HepG2 (cell line): ENCODE data around the gene THEM5. TPM values are rescaled to one million over a fixed set of nuclear protein-coding genes. Genes with fewer than 3 reads are reported as not detected.

Experiments
- HIVEP1 ChIP-seq: sonication (generic); formaldehyde crosslinking; IDR thresholded peaks from 2 replicates; pipeline ENCODE4 v1.4.0; 2020; ENCODE audit warnings: mild to moderate bottlenecking, missing genetic modification reagents
- JUNB ChIP-seq: sonication (generic); formaldehyde crosslinking; IDR thresholded peaks from 2 replicates; pipeline ENCODE4 v1.8.0; 2022; ENCODE audit warnings: missing genetic modification reagents, mild to moderate bottlenecking, borderline replicate concordance
- NFIC ChIP-seq: IDR thresholded peaks from 2 replicates; pipeline ENCODE4 v1.6.1; 2012; ENCODE audit warnings: mild to moderate bottlenecking, low read length, inconsistent platforms
- PLRG1 ChIP-seq: fragments of 450-650 bp; conservative IDR thresholded peaks from 2 replicates; pipeline ENCODE4 v1.6.1; 2016
- SP5 ChIP-seq: IDR thresholded peaks from 2 replicates; pipeline ENCODE4 v1.6.1; 2016; ENCODE audit warnings: low read depth, borderline replicate concordance
- ZBTB38 ChIP-seq: sonication (generic); formaldehyde crosslinking; IDR thresholded peaks from 2 replicates; pipeline ENCODE4 v1.5.1; 2020; ENCODE audit warnings: mild to moderate bottlenecking, missing genetic modification reagents
- ZFP36L1 ChIP-seq: sonication (generic); formaldehyde crosslinking; IDR thresholded peaks from 2 replicates; pipeline ENCODE4 v1.8.0; 2022; ENCODE audit warnings: mild to moderate bottlenecking, missing genetic modification reagents, moderate library complexity
- ZNF331 ChIP-seq: sonication (generic); formaldehyde crosslinking; IDR thresholded peaks from 2 replicates; pipeline ENCODE4 v1.4.0; 2020; ENCODE audit warnings: missing genetic modification reagents
- ZNF343 ChIP-seq: sonication (generic); formaldehyde crosslinking; IDR thresholded peaks from 2 replicates; pipeline ENCODE4 v1.4.0; 2020; ENCODE audit warnings: mild to moderate bottlenecking, missing genetic modification reagents
- ZNF354B ChIP-seq: sonication (generic); formaldehyde crosslinking; IDR thresholded peaks from 2 replicates; pipeline ENCODE4 v1.8.0; 2022; ENCODE audit warnings: mild to moderate bottlenecking, missing genetic modification reagents
- ZNF451 ChIP-seq: sonication (generic); formaldehyde crosslinking; IDR thresholded peaks from 2 replicates; pipeline ENCODE4 v1.5.0; 2020; ENCODE audit warnings: mild to moderate bottlenecking, missing genetic modification reagents
- polyA plus RNA-seq, 8 experiments: library from polyadenylated mRNA; depleted of rRNA in 3 of 8; stranded (reverse) in 7 of 8; unstranded in 1 of 8; fragments of >200 nt; fragmentation: Illumina TruSeq in 4 of 8; extraction: Trizol in 4 of 8; gene quantifications; 2 replicates each; pipeline versions ENCODE4 v1.2.1 to v1.2.3, GENCODE V29; 2011 to 2016; ENCODE audit warnings: low read depth in 4 of 8, missing spikeins in 1 of 8, mixed read lengths in 1 of 8; ENCODE audit not compliant: insufficient read depth in 1 of 8
- total RNA-seq, 5 experiments: library from RNA; depleted of rRNA; stranded (reverse); fragments of >200 nt; fragmentation: Illumina TruSeq; extraction: Trizol; gene quantifications; 2 replicates each; pipeline ENCODE4 v1.2.3, GENCODE V29; 2016; ENCODE audit warnings: low read depth in 1 of 5
- TF ChIP-seq, protein P1 (sequence below): sonication (generic); formaldehyde crosslinking; IDR thresholded peaks from 2 replicates; pipeline ENCODE4 v1.4.0; 2020; ENCODE audit warnings: missing genetic modification reagents, mild to moderate bottlenecking, borderline replicate concordance
- TF ChIP-seq, protein P2 (sequence below): sonication (generic); formaldehyde crosslinking; IDR thresholded peaks from 2 replicates; pipeline ENCODE4 v1.5.0; 2020; ENCODE audit warnings: mild to moderate bottlenecking, missing genetic modification reagents
- TF ChIP-seq, protein P3 (sequence below): sonication (generic); formaldehyde crosslinking; conservative IDR thresholded peaks from 2 replicates; pipeline ENCODE4 v1.4.0; 2020; ENCODE audit warnings: missing genetic modification reagents
- TF ChIP-seq, protein P4 (sequence below): sonication (generic); formaldehyde crosslinking; IDR thresholded peaks from 2 replicates; pipeline ENCODE4 v1.4.0; 2020; ENCODE audit warnings: missing genetic modification reagents, low read depth, mild to moderate bottlenecking, borderline replicate concordance
- TF ChIP-seq, protein P5 (sequence below): sonication (generic); formaldehyde crosslinking; IDR thresholded peaks from 2 replicates; pipeline ENCODE4 v1.4.0; 2020; ENCODE audit warnings: missing genetic modification reagents
- TF ChIP-seq, protein P6 (sequence below): sonication (generic); formaldehyde crosslinking; IDR thresholded peaks from 2 replicates; pipeline ENCODE4 v1.5.0; 2020; ENCODE audit warnings: missing genetic modification reagents
- TF ChIP-seq, protein P7 (sequence below): sonication (generic); formaldehyde crosslinking; IDR thresholded peaks from 2 replicates; pipeline ENCODE4 v1.8.0; 2022; ENCODE audit warnings: missing genetic modification reagents, mild to moderate bottlenecking, inconsistent platforms, borderline replicate concordance

Gene THEM5
- total and polyA plus RNA-seq, 2 of the 13 experiments (the other 11 are each of a cell fraction or from before 2014, with no cell fraction given) = not detected

DNA sequence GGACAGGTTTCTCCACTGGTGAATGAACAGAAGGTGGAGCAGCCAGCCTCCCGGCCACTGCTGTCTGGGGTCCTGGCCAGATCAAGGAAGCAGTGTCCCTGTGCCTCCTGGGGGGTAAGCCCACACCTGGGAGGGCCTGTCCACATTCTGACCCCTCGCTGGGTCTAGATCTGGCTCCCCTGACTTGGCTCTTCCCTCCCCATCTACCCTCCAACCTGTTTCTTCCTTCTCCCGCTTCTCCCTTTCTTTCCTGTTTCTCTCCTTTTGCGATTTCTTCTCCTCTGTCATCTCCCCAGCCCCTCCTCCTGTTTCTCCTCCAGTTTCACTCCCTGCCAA, 22.3 kb downstream of the THEM5 start (continued):
- TF ChIP-seq, protein P1, sequence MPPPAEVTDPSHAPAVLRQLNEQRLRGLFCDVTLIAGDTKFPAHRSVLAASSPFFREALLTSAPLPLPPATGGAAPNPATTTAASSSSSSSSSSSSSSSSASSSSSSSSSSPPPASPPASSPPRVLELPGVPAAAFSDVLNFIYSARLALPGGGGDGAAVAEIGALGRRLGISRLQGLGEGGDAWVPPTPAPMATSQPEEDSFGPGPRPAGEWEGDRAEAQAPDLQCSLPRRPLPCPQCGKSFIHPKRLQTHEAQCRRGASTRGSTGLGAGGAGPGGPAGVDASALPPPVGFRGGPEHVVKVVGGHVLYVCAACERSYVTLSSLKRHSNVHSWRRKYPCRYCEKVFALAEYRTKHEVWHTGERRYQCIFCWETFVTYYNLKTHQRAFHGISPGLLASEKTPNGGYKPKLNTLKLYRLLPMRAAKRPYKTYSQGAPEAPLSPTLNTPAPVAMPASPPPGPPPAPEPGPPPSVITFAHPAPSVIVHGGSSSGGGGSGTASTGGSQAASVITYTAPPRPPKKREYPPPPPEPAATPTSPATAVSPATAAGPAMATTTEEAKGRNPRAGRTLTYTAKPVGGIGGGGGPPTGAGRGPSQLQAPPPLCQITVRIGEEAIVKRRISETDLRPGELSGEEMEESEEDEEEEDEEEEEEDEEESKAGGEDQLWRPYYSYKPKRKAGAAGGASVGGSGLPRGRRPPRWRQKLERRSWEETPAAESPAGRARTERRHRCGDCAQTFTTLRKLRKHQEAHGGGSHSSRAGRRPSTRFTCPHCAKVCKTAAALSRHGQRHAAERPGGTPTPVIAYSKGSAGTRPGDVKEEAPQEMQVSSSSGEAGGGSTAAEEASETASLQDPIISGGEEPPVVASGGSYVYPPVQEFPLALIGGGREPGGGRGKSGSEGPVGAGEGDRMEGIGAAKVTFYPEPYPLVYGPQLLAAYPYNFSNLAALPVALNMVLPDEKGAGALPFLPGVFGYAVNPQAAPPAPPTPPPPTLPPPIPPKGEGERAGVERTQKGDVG (CRISPR knock-in tag) = no peak
- TF ChIP-seq ZNF343 = no peak
- TF ChIP-seq PLRG1 = no peak
- 0 out of 2 replicates have a peak, but pooled peaks have one; percentile 8 for TF ChIP-seq HIVEP1 (CRISPR knock-in tag)
- TF ChIP-seq ZNF451 (CRISPR knock-in tag) = peak; percentile 8; the same call in 1 of the 2 replicates
- TF ChIP-seq ZBTB38 = no peak
- TF ChIP-seq, protein P2, sequence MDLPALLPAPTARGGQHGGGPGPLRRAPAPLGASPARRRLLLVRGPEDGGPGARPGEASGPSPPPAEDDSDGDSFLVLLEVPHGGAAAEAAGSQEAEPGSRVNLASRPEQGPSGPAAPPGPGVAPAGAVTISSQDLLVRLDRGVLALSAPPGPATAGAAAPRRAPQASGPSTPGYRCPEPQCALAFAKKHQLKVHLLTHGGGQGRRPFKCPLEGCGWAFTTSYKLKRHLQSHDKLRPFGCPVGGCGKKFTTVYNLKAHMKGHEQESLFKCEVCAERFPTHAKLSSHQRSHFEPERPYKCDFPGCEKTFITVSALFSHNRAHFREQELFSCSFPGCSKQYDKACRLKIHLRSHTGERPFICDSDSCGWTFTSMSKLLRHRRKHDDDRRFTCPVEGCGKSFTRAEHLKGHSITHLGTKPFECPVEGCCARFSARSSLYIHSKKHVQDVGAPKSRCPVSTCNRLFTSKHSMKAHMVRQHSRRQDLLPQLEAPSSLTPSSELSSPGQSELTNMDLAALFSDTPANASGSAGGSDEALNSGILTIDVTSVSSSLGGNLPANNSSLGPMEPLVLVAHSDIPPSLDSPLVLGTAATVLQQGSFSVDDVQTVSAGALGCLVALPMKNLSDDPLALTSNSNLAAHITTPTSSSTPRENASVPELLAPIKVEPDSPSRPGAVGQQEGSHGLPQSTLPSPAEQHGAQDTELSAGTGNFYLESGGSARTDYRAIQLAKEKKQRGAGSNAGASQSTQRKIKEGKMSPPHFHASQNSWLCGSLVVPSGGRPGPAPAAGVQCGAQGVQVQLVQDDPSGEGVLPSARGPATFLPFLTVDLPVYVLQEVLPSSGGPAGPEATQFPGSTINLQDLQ (CRISPR knock-in tag) = no peak
- TF ChIP-seq, protein P3, sequence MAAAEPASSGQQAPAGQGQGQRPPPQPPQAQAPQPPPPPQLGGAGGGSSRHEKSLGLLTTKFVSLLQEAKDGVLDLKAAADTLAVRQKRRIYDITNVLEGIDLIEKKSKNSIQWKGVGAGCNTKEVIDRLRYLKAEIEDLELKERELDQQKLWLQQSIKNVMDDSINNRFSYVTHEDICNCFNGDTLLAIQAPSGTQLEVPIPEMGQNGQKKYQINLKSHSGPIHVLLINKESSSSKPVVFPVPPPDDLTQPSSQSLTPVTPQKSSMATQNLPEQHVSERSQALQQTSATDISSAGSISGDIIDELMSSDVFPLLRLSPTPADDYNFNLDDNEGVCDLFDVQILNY (CRISPR knock-in tag) = no peak
- TF ChIP-seq SP5 (CRISPR knock-in tag) = no peak
- TF ChIP-seq ZNF354B (CRISPR knock-in tag) = no peak
- TF ChIP-seq, protein P4, sequence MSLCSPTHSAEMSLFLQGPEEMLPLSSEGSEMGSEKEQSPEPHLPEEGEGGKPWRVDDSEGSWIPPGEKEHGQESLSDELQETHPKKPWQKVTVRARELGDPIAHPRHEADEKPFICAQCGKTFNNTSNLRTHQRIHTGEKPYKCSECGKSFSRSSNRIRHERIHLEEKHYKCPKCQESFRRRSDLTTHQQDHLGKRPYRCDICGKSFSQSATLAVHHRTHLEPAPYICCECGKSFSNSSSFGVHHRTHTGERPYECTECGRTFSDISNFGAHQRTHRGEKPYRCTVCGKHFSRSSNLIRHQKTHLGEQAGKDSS (CRISPR knock-in tag) = peak; percentile 15; the same call in 1 of the 2 replicates
- TF ChIP-seq, protein P5, sequence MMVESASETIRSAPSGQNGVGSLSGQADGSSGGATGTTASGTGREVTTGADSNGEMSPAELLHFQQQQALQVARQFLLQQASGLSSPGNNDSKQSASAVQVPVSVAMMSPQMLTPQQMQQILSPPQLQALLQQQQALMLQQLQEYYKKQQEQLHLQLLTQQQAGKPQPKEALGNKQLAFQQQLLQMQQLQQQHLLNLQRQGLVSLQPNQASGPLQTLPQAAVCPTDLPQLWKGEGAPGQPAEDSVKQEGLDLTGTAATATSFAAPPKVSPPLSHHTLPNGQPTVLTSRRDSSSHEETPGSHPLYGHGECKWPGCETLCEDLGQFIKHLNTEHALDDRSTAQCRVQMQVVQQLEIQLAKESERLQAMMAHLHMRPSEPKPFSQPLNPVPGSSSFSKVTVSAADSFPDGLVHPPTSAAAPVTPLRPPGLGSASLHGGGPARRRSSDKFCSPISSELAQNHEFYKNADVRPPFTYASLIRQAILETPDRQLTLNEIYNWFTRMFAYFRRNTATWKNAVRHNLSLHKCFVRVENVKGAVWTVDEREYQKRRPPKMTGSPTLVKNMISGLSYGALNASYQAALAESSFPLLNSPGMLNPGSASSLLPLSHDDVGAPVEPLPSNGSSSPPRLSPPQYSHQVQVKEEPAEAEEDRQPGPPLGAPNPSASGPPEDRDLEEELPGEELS (CRISPR knock-in tag) = no peak
- no peak for TF ChIP-seq NFIC
- TF ChIP-seq, protein P6, sequence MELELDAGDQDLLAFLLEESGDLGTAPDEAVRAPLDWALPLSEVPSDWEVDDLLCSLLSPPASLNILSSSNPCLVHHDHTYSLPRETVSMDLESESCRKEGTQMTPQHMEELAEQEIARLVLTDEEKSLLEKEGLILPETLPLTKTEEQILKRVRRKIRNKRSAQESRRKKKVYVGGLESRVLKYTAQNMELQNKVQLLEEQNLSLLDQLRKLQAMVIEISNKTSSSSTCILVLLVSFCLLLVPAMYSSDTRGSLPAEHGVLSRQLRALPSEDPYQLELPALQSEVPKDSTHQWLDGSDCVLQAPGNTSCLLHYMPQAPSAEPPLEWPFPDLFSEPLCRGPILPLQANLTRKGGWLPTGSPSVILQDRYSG (CRISPR knock-in tag) = no peak
- TF ChIP-seq ZNF331 (CRISPR knock-in tag) = no peak
- TF ChIP-seq, protein P7, sequence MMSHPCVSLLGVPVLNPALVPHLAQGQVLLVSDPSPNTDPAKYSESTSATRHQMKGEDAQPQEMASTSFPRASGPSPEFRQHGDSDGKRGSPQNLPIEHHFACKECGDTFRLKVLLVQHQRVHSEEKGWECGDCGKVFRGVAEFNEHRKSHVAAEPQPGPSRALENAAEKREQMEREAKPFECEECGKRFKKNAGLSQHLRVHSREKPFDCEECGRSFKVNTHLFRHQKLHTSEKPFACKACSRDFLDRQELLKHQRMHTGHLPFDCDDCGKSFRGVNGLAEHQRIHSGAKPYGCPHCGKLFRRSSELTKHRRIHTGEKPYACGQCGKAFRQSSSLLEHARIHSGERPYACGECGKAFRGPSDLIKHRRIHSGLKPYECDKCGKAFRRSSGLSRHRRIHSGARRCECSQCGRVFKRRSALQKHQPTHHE (CRISPR knock-in tag) = no peak
- TF ChIP-seq JUNB (CRISPR knock-in tag) = no peak
- TF ChIP-seq ZFP36L1 = 0 out of 2 replicates have a peak, but pooled peaks have one; percentile 8
